CD14-positive monocyte (primary cell): ENCODE results near the gene SOST. TPM values are rescaled to one million over a fixed set of nuclear protein-coding genes. Genes with fewer than 3 reads are reported as not detected.

ENCODE experiments used
- DNase-seq, 3 donors: peaks; one replicate each; pipeline ENCODE4 v3.0.0-alpha.2; 2011 to 2022
- H2AFZ ChIP-seq: 2 replicates; pipeline ENCODE4 v1.6.0; 2012; ENCODE audit warnings: mild to moderate bottlenecking, low read depth, low read length, inconsistent platforms; ENCODE audit not compliant: insufficient read depth, poor library complexity, severe bottlenecking
- H3K27ac ChIP-seq, 2 donors: 1 replicate in 1 of 2; 2 replicates in 1 of 2; pipeline ENCODE4 v1.5.1; 2012 to 2013; ENCODE audit warnings: low read length in 2 of 2, control low read depth in 1 of 2, inconsistent platforms in 1 of 2, low read depth in 1 of 2, mild to moderate bottlenecking in 1 of 2
- H3K27me3 ChIP-seq, 2 donors: one replicate each; pipeline versions ENCODE4 v1.6.0 to v1.6.1; 2011 to 2013; ENCODE audit warnings: low read length in 2 of 2; ENCODE audit not compliant: control insufficient read depth in 2 of 2, insufficient read depth in 2 of 2
- H3K36me3 ChIP-seq, 2 donors: replicated peaks in 1 of 2; 1 replicate in 1 of 2; 2 replicates in 1 of 2; pipeline versions ENCODE4 v1.5.1 to v1.6.1; 2012 to 2013; ENCODE audit warnings: low read length in 2 of 2, control low read depth in 1 of 2, inconsistent platforms in 1 of 2, mild to moderate bottlenecking in 1 of 2; ENCODE audit not compliant: insufficient read depth in 2 of 2, control insufficient read depth in 1 of 2
- H3K4me1 ChIP-seq, 2 donors: 1 replicate in 1 of 2; 2 replicates in 1 of 2; pipeline versions ENCODE4 v1.5.1 to v1.6.1; 2012 to 2013; ENCODE audit warnings: low read length in 2 of 2, control low read depth in 1 of 2, inconsistent platforms in 1 of 2, mild to moderate bottlenecking in 1 of 2, moderate library complexity in 1 of 2; ENCODE audit not compliant: insufficient read depth in 2 of 2, control insufficient read depth in 1 of 2
- H3K4me2 ChIP-seq: replicated peaks from 2 replicates; pipeline ENCODE3; 2012; ENCODE audit warnings: low read length, moderate library complexity, mild to moderate bottlenecking; ENCODE audit not compliant: poor library complexity, severe bottlenecking; ENCODE audit errors: extremely low read depth
- H3K4me3 ChIP-seq, 3 experiments: fragments of 200-600 bp in 1 of 3; sonication (generic) in 1 of 3; replicated peaks in 1 of 3; 1 replicate in 2 of 3; 2 replicates in 1 of 3; pipeline ENCODE4 v1.5.1; 2011 to 2013; ENCODE audit warnings: low read length in 3 of 3, mild to moderate bottlenecking in 3 of 3, control low read depth in 2 of 3, low read depth in 2 of 3, inconsistent platforms in 1 of 3, moderate library complexity in 1 of 3
- H3K79me2 ChIP-seq: 2 replicates; pipeline ENCODE4 v1.6.0; 2012; ENCODE audit warnings: mild to moderate bottlenecking, control low read depth, inconsistent platforms, low read length, moderate library complexity; ENCODE audit not compliant: insufficient read depth
- H3K9ac ChIP-seq: 2 replicates; pipeline ENCODE4 v1.6.0; 2017; ENCODE audit warnings: low read length, mild to moderate bottlenecking; ENCODE audit not compliant: insufficient read depth, poor library complexity, severe bottlenecking
- H3K9me3 ChIP-seq, 2 donors: replicated peaks in 1 of 2; 1 replicate in 1 of 2; 2 replicates in 1 of 2; pipeline versions ENCODE4 v1.5.1 to v1.6.1; 2012 to 2013; ENCODE audit warnings: low read length in 2 of 2, control low read depth in 1 of 2; ENCODE audit not compliant: control insufficient read depth in 1 of 2, insufficient read depth in 1 of 2
- H4K20me1 ChIP-seq: 2 replicates; pipeline ENCODE4 v1.6.0; 2012; ENCODE audit warnings: mild to moderate bottlenecking, low read length, control low read depth, moderate library complexity; ENCODE audit not compliant: insufficient read depth
- H3K27ac Mint-ChIP-seq, 7 donors: one replicate each; pipeline ENCODE4 v1.8.0; 2020; ENCODE audit warnings: mild to moderate bottlenecking in 7 of 7, mixed read lengths in 7 of 7, moderate library complexity in 6 of 7, inconsistent platforms in 2 of 7
- H3K27me3 Mint-ChIP-seq, 3 donors: one replicate each; pipeline ENCODE4 v1.8.0; 2021 to 2022; ENCODE audit warnings: low read depth in 3 of 3, mild to moderate bottlenecking in 3 of 3, mixed read lengths in 3 of 3, moderate library complexity in 3 of 3, inconsistent platforms in 1 of 3
- H3K36me3 Mint-ChIP-seq, 2 donors: one replicate each; pipeline ENCODE4 v1.8.0; 2020; ENCODE audit warnings: mixed read lengths in 2 of 2, inconsistent platforms in 1 of 2, mild to moderate bottlenecking in 1 of 2
- H3K4me1 Mint-ChIP-seq: one replicate; pipeline ENCODE4 v1.8.0; 2020; ENCODE audit warnings: mild to moderate bottlenecking, mixed read lengths
- H3K4me3 Mint-ChIP-seq, 2 donors: one replicate each; pipeline ENCODE4 v1.8.0; 2020; ENCODE audit warnings: mild to moderate bottlenecking in 2 of 2, mixed read lengths in 2 of 2, moderate library complexity in 1 of 2
- H3K9me3 Mint-ChIP-seq, 7 donors: one replicate each; pipeline ENCODE4 v1.8.0; 2020 to 2022; ENCODE audit warnings: mixed read lengths in 7 of 7, mild to moderate bottlenecking in 6 of 7, moderate library complexity in 6 of 7, inconsistent platforms in 2 of 7
- WGBS: methylation state at CpG from one replicate; pipeline ENCODE4 v1.1.5; 2013; ENCODE audit warnings: missing lambda C conversion rate; ENCODE audit not compliant: insufficient coverage; 5-methylcytosine and 5-hydroxymethylcytosine counted together
- intact Hi-C, 2 donors: fragments of 100-400 bp; cut with micrococcal nuclease; formaldehyde crosslinking; loops; one replicate each; pipeline versions ENCODE4 v1.15.0 to v1.15.1; 2023
- polyA plus RNA-seq, 3 donors: library from polyadenylated mRNA; depleted of rRNA in 1 of 3; unstranded in 2 of 3; stranded (reverse) in 1 of 3; fragments of 300-500 nt in 2 of 3; fragments of >200 nt in 1 of 3; fragmentation: Illumina TruSeq in 2 of 3; gene quantifications; 1 replicate in 2 of 3; 2 replicates in 1 of 3; pipeline ENCODE4 v1.2.3, GENCODE V29; 2012 to 2021
- TF ChIP-seq, protein P1 (sequence below): fragments of 200-600 bp; IDR thresholded peaks from one replicate; pipeline ENCODE4 v1.8.0; 2022; ENCODE audit warnings: antibody characterized with exemption, mild to moderate bottlenecking

SOST gene
- polyA plus RNA-seq, 3 donors, result not detected

GRCh38 chr17:43712397-43712796, 46.2 kb downstream of the SOST start:
- no peak overlapping the region for H2AFZ ChIP-seq
- Mint-ChIP-seq H3K9me3 (peaks cover 0 to 3% (median 0%) of the 10 kb centered on the region in 7 donors), H3K4me1 (peaks cover 18% of the 10 kb centered on the region), H3K4me3 (peak overlapping the region in 1 of 2 donors; percentile 54), H3K27ac (no peak overlapping the region), H3K36me3 (no peaks in the 10 kb centered on the region), H3K27me3 (peaks cover 31 to 46% (median 32%) of the 10 kb centered on the region in 3 donors)
- no peak overlapping the region for H3K4me3 ChIP-seq
- DNase-seq, result no peak
- peaks cover 13 to 19% of the 10 kb centered on the region in 2 donors for H3K4me1 ChIP-seq
- no peak overlapping the region for H3K9ac ChIP-seq
- intact Hi-C loops, result no loop called here
- H3K27me3 ChIP-seq, result peaks cover 15 to 20% of the 10 kb centered on the region in 2 donors
- no peaks in the 10 kb centered on the region for H4K20me1 ChIP-seq
- H3K79me2 ChIP-seq, result no peaks in the 10 kb centered on the region
- TF ChIP-seq, protein P1, sequence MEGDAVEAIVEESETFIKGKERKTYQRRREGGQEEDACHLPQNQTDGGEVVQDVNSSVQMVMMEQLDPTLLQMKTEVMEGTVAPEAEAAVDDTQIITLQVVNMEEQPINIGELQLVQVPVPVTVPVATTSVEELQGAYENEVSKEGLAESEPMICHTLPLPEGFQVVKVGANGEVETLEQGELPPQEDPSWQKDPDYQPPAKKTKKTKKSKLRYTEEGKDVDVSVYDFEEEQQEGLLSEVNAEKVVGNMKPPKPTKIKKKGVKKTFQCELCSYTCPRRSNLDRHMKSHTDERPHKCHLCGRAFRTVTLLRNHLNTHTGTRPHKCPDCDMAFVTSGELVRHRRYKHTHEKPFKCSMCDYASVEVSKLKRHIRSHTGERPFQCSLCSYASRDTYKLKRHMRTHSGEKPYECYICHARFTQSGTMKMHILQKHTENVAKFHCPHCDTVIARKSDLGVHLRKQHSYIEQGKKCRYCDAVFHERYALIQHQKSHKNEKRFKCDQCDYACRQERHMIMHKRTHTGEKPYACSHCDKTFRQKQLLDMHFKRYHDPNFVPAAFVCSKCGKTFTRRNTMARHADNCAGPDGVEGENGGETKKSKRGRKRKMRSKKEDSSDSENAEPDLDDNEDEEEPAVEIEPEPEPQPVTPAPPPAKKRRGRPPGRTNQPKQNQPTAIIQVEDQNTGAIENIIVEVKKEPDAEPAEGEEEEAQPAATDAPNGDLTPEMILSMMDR, result no peak
- 90% methylated on average over 2 of the region's 6 CpGs for WGBS
- no peaks in the 10 kb centered on the region for H3K9me3 ChIP-seq
- H3K4me2 ChIP-seq, result no peak overlapping the region
- H3K36me3 ChIP-seq, result no peaks in the 10 kb centered on the region
- no peak overlapping the region for H3K27ac ChIP-seq

DNA sequence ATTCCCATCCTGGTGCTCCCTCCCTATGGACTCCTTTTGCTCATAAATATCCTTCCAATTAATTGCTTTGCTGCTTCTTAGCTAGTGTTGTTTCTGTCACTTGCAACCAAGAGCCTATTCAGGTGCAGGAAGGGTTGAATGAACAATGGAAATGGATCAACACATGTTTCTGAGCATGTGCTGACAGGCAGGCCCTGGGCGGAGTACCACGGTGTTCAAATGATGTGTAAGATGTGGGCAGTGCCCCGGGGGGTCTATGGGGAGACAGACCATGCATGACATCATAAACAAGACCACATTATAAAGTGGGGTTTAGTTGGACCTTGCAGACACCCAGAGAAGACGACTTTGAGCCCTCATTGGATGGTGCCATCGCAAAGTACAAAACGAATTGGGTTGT, 48.5 kb downstream of the SOST start:
- H3K27me3 Mint-ChIP-seq, result peaks cover 26 to 45% (median 28%) of the 10 kb centered on the region in 3 donors
- Histone ChIP-seq H3K4me2 (no peak overlapping the region), H3K9me3 (no peaks in the 10 kb centered on the region), H3K27ac (no peak overlapping the region), H3K4me3 (no peak overlapping the region), H3K9ac (no peak overlapping the region), H2AFZ (no peak overlapping the region), H4K20me1 (no peaks in the 10 kb centered on the region), H3K4me1 (peaks cover 13 to 19% of the 10 kb centered on the region in 2 donors), H3K79me2 (no peaks in the 10 kb centered on the region), H3K36me3 (no peaks in the 10 kb centered on the region), H3K27me3 (peaks cover 15 to 20% of the 10 kb centered on the region in 2 donors)
- no peaks in the 10 kb centered on the region for H3K36me3 Mint-ChIP-seq
- H3K27ac Mint-ChIP-seq, result no peak overlapping the region
- DNase-seq, result no peak
- no peak overlapping the region for H3K4me3 Mint-ChIP-seq
- WGBS, result 96% methylated on average over 3 of the region's 6 CpGs
- H3K4me1 Mint-ChIP-seq, result peaks cover 18% of the 10 kb centered on the region
- H3K9me3 Mint-ChIP-seq, result peaks cover 0 to 3% (median 0%) of the 10 kb centered on the region in 7 donors
- TF ChIP-seq, protein P1, result no peak
- intact Hi-C loops, result no loop called here
